WERI-Rb-1 (cell line): ENCODE measurements around the gene KLHL12.
A peak's percentile ranks its signal among the peaks of the same experiment; 100 is the strongest.

Experiments
- DNase-seq: peaks from one replicate; pipeline ENCODE4 v3.0.0-alpha.2; 2020
- H3K27ac ChIP-seq: fragments of 250-450 bp; sonication (Bioruptor Pico); 2 replicates; pipeline ENCODE4 v1.5.1; 2020; ENCODE audit warnings: mild to moderate bottlenecking, moderate library complexity
- H3K27me3 ChIP-seq: fragments of 250-450 bp; sonication (Bioruptor Pico); 2 replicates; pipeline ENCODE4 v1.5.1; 2021; ENCODE audit warnings: mild to moderate bottlenecking, low read depth, moderate library complexity; ENCODE audit not compliant: insufficient read depth, severe bottlenecking
- H3K36me3 ChIP-seq: fragments of 250-450 bp; sonication (Bioruptor Pico); 2 replicates; pipeline ENCODE4 v1.5.1; 2020; ENCODE audit warnings: mild to moderate bottlenecking, moderate library complexity
- H3K4me3 ChIP-seq: 2 replicates; pipeline ENCODE4 v1.5.1; 2011; ENCODE audit warnings: low read depth, mild to moderate bottlenecking, control low read depth, low read length
- H3K9me3 ChIP-seq: fragments of 250-450 bp; sonication (Bioruptor Pico); 2 replicates; pipeline ENCODE4 v1.5.1; 2021; ENCODE audit warnings: mild to moderate bottlenecking, moderate library complexity; ENCODE audit not compliant: severe bottlenecking
- TF ChIP-seq, protein P1 (sequence below): IDR thresholded peaks from 2 replicates; pipeline ENCODE4 v1.5.1; 2011; ENCODE audit warnings: low read depth, mild to moderate bottlenecking, control low read depth, inconsistent platforms, low read length

Gene KLHL12

DNA sequence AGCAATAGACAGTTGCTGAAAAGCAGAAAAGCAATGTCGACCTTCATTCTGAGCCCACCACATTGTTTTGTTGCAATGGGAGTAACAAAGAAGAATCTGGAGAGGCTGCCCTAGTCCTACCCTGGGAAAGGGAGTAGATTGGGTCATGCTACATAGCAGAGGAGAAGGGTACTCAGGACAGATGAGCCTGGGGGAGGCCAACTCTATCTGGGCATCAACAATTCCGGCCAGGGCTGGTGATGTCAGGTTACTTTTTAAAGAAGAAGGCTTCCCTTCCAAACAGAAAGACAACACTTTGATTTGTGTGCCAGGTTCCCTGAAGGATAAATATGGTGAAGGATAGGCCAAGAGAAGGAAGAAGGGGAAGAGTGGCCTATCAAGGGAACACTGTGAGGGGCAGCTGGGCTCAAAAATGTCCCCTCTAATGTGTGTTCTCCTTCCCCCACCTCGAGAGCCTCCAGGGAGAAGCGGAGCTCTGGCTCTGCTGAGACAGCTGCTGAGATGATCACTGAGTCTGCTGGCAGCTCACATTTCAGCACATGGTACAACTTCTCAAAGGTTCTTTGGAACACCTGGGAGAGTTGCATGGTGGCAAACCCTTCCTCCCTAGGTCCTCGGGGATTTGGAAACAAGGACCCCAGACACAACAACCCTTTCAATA is 34.3 kb upstream of the KLHL12 start:
- Histone ChIP-seq H3K36me3 (peaks cover 62% of the 10 kb centered on the region), H3K27ac (no peak overlapping the region), H3K4me3 (no peak overlapping the region), H3K27me3 (no peaks in the 10 kb centered on the region), H3K9me3 (no peaks in the 10 kb centered on the region)
- TF ChIP-seq, protein P1, sequence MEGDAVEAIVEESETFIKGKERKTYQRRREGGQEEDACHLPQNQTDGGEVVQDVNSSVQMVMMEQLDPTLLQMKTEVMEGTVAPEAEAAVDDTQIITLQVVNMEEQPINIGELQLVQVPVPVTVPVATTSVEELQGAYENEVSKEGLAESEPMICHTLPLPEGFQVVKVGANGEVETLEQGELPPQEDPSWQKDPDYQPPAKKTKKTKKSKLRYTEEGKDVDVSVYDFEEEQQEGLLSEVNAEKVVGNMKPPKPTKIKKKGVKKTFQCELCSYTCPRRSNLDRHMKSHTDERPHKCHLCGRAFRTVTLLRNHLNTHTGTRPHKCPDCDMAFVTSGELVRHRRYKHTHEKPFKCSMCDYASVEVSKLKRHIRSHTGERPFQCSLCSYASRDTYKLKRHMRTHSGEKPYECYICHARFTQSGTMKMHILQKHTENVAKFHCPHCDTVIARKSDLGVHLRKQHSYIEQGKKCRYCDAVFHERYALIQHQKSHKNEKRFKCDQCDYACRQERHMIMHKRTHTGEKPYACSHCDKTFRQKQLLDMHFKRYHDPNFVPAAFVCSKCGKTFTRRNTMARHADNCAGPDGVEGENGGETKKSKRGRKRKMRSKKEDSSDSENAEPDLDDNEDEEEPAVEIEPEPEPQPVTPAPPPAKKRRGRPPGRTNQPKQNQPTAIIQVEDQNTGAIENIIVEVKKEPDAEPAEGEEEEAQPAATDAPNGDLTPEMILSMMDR: no peak
- no peak for DNase-seq

DNA sequence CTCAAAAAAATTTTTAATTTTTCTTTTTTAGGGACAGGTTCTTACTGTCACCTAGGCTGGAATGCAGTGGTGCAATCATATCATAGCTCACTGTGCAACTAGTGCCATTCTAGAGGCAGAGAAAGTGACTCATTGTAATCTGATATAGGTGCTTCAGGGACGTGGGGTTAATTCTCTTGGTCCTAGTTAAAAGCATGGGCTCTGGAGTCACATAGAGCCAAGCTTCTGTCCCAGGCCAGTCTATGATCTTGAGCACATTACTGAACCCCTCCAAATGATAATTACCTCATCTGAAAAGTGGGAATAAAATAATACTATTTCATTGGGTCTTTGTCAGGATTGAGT is 32.2 kb upstream of the KLHL12 start:
- H3K27me3 ChIP-seq: no peaks in the 10 kb centered on the region
- H3K4me3 ChIP-seq: no peak overlapping the region
- TF ChIP-seq, protein P1: no peak
- H3K9me3 ChIP-seq: no peaks in the 10 kb centered on the region
- peak; percentile 42 for DNase-seq
- H3K36me3 ChIP-seq: peaks cover 62% of the 10 kb centered on the region
- H3K27ac ChIP-seq: no peak overlapping the region

DNA sequence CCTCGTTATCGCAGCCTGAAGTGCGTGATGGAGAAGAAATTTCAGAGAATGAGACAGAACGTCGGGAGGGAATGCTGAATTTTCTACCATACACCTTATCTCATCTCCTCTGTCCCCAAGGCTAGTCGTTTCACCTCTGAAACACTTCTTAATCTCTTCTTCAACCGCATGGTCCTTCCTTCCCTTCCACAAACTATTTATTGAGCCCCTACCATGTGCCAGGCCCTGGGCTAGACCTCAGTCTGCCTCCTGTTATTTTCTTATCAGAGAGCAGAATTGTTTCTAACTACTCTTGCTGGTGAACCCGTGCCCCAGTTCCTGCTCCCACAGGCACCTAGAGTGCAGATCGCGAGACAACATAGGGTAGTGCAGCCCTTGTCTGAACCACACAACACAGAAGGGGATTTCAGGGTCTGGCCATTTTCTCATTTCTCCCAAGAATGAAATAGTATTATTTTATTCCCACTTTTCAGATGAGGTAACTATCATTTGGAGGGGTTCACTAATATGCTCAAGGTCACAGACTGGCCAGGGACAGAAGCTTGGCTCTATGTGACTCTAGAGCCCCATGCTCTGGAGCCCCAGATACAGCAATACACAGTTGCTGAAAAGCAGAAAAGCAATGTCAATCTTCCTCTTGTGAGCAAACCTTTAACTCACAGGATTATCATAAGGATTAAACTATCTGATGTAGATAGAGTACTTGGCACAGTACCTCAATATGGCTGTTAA is 31.7 kb upstream of the KLHL12 start:
- peak; percentile 48 for DNase-seq
- TF ChIP-seq, protein P1: no peak
- H3K27me3 ChIP-seq: no peaks in the 10 kb centered on the region
- peaks cover 62% of the 10 kb centered on the region for H3K36me3 ChIP-seq
- H3K9me3 ChIP-seq: no peaks in the 10 kb centered on the region
- H3K27ac ChIP-seq: peak overlapping the region; percentile 15
- H3K4me3 ChIP-seq: peak overlapping the region; percentile 86

DNA sequence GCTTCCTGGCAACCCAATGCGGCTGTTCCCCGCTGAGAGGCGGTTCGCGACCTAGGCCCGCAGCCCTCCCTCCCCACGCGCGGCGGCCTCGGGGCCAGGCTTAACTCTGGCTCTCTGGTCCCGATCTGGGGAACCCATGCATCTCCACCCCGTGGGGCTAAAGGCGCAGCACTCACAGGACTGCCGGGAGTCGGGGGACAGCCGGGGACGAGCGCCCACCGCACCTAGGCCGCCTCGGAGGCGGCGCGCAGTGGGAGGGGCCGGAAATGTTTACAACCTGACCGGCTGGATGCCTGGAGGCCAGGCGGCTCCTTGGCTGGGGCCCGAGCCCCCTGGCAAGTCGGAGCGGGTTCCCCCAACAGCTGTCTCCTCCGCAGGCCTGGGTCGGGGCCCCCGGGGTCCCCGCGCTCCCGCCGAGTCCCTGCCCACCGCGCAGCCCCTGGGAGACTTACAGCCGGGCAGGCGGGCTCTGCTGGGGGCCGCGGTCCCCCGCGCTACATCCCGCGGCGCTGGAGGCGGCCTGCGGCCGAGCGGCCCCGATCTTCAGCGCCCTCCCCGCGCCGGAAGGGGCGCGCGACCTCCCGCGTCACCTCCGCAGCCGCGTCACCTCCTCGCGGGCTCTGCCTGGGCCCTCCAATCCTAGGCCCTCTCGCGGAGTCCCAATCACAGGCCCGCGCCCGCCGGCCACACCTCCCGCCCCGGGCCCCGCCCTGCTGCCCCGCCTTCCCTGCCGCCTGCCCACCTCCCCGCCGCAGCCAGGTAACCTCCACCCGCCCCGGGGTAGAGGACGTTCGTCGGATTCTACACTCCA is 30.9 kb upstream of the KLHL12 start, which contains the start of gene ADIPOR1:
ADIPOR1 (minus strand) TSS at position 580 of the 811 bp plus-strand sequence. CDS start 7,242 bp downstream, outside the sequence.
- Histone ChIP-seq H3K27ac (peak within 1 kb of the TSS; percentile 86), H3K9me3 (no peaks in the 10 kb centered on the region), H3K27me3 (no peaks in the 10 kb centered on the region), H3K36me3 (peaks cover 58% of the 10 kb centered on the region), H3K4me3 (peak within 1 kb of the TSS; percentile 86)
- DNase-seq: peak; percentile 99
- TF ChIP-seq, protein P1: peak; percentile 51

DNA sequence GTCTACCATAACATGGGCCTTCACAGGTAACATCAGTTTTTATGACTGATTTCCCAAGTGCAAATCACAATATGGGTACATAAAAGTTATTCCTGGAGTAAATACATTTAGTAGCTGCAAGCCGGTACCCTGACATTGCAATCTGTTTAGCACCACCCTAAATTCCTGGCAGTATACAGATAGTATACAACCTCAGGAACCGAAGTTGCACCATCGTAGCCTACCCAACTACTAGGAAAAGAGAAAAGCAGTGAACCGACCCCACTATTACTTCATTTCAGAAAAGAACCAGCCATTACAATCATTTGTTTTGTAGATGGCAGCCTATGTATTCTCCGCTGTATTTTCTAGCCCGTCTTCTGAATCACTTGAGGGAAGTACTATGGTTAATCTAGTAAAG is 29.9 kb upstream of the KLHL12 start:
- Histone ChIP-seq H3K36me3 (peaks cover 49% of the 10 kb centered on the region), H3K9me3 (no peaks in the 10 kb centered on the region), H3K4me3 (peak overlapping the region; percentile 86), H3K27me3 (no peaks in the 10 kb centered on the region), H3K27ac (peak overlapping the region; percentile 86)
- no peak for DNase-seq
- TF ChIP-seq, protein P1: no peak
